BLaER1 treated with 17β-estradiol and CSF1 and Interleukin-3, amounts not matched to agents 10 nM and 100 nM (cell line): Measurements from ENCODE around the gene ZNF425.

Experiments used
- H3K27ac ChIP-seq, 11 experiments: shearing (Covaris generic); formaldehyde crosslinking; 2 replicates each; pipeline ENCODE4 v1.8.1; 2022
- H3K27me3 ChIP-seq, 11 experiments: shearing (Covaris generic); formaldehyde crosslinking; 2 replicates each; pipeline ENCODE4 v1.8.1; 2022
- H3K36me3 ChIP-seq, 11 experiments: shearing (Covaris generic); formaldehyde crosslinking; 2 replicates each; pipeline ENCODE4 v1.8.1; 2022
- H3K4me1 ChIP-seq, 10 experiments: shearing (Covaris generic); formaldehyde crosslinking; 2 replicates each; pipeline ENCODE4 v1.8.1; 2022
- H3K4me2 ChIP-seq, 11 experiments: shearing (Covaris generic); formaldehyde crosslinking; 2 replicates each; pipeline ENCODE4 v1.8.1; 2022
- H3K4me3 ChIP-seq, 10 experiments: shearing (Covaris generic); formaldehyde crosslinking; 2 replicates each; pipeline ENCODE4 v1.8.1; 2022
- H3K9ac ChIP-seq, 11 experiments: shearing (Covaris generic); formaldehyde crosslinking; 2 replicates each; pipeline ENCODE4 v1.8.1; 2022
- H3K9me3 ChIP-seq, 11 experiments: shearing (Covaris generic); formaldehyde crosslinking; replicated peaks in 1 of 11; 2 replicates each; pipeline ENCODE4 v1.8.1; 2022
- H4K20me1 ChIP-seq, 11 experiments: shearing (Covaris generic); formaldehyde crosslinking; 2 replicates each; pipeline ENCODE4 v1.8.1; 2022
- Cebpa-rat ChIP-seq, 11 experiments: shearing (Covaris generic); IDR thresholded peaks; 2 replicates each; pipeline ENCODE4 v1.8.1; 2022

Gene ZNF425

DNA sequence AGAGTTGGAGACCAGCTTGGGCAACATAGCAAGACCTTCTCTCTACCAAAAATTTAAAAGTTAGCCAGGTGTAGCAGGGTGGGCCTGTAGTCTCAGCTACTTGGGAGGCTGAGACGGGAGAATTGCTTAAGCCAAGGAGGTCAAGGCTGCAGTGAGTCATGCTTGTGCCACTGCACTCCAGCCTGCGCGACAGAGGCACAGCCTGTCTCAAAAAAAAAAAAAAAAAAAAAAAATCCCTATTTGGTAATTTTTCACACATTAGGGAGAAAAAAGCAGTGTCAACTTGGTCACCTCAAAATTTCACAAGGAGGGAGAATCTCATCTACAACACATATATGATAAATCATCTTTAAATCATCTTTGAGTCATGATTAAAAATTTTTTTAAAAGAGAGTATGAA is 14.7 kb upstream of the ZNF425 start:
- no peak overlapping the region for H3K9ac ChIP-seq
- H3K27me3 ChIP-seq = no peaks in the 10 kb centered on the region
- H3K9me3 ChIP-seq = no peaks in the 10 kb centered on the region
- peaks cover 18 to 28% (median 19%) of the 10 kb centered on the region in 10 experiments for H3K4me1 ChIP-seq
- H3K36me3 ChIP-seq = peaks cover 8 to 36% (median 24%) of the 10 kb centered on the region in 11 experiments; a peak in 20 of 22 replicates
- H3K4me2 ChIP-seq = no peak overlapping the region
- H3K4me3 ChIP-seq = no peak overlapping the region
- no peak overlapping the region for H3K27ac ChIP-seq
- no peaks in the 10 kb centered on the region for H4K20me1 ChIP-seq
- no peak for TF ChIP-seq Cebpa-rat (IDR thresholded peaks at IDR 0.05)

DNA sequence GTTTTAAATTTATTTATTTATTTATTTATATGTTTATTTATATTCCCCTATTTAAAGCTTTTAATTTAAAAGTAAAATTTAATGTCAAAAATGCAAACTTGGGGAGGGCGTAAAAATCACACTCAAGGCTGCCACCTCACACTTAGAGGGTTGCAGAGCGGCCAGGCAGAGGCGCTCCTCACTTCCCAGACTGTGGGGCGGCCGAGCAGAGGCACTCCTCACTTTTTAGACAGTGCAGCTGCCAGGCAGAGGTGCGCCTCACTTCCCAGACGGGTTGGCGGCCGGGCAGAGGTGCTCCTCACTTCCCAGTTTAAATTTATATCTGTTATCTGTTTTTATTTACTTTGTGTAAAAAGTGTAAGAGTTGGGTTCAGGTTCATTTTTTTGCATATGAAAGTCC is 10.0 kb upstream of the ZNF425 start:
- Histone ChIP-seq H3K4me2 (no peak overlapping the region), H3K27ac (no peak overlapping the region), H3K4me1 (peaks cover 0 to 8% (median 0%) of the 10 kb centered on the region in 10 experiments; a peak in 5 of 20 replicates), H3K9me3 (peaks cover 13 to 22% (median 17%) of the 10 kb centered on the region in 11 experiments), H3K36me3 (peaks cover 46 to 75% (median 61%) of the 10 kb centered on the region in 11 experiments), H3K27me3 (no peaks in the 10 kb centered on the region), H4K20me1 (no peaks in the 10 kb centered on the region), H3K9ac (no peak overlapping the region), H3K4me3 (no peak overlapping the region)
- no peak for TF ChIP-seq Cebpa-rat (IDR thresholded peaks at IDR 0.05)

DNA sequence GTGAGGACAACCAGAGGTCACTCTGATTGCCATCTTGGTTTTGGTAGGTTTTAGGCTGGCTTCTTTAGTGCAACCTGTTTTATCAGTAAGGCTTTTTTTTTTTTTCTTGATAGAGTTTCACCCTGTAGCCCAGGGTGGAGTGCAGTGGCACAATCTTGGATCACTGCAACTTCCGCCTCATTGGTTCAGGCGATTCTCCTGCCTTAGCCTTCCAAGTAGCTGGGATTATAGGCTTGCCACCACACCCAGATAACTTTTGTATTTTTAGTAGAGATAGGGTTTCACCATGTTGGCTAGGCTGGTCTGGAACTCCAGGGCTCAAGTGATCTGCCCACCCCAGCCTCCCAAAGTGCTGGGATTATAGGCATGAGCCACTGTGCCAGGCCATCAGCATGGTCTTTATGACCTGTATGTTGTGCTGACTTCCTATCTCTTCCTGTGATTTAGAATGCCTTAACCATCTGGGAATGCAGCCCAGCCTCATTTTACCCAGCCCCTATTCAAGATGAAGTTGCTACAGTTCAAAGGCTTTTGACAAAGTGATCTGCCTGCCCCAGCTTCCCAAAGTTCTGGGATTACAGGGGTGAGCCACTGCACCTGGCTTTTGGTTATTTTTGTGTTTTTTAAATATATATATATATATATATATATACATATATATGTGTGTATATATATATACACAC is 7.0 kb upstream of the ZNF425 start:
- no peaks in the 10 kb centered on the region for H3K27me3 ChIP-seq
- no peaks in the 10 kb centered on the region for H4K20me1 ChIP-seq
- H3K27ac ChIP-seq = no peak overlapping the region
- H3K4me2 ChIP-seq = no peak overlapping the region
- no peak overlapping the region for H3K9ac ChIP-seq
- peaks cover 67 to 87% (median 79%) of the 10 kb centered on the region in 11 experiments for H3K36me3 ChIP-seq
- peaks cover 3 to 4% (median 3%) of the 10 kb centered on the region in 10 experiments for H3K4me1 ChIP-seq
- no peak overlapping the region for H3K4me3 ChIP-seq
- H3K9me3 ChIP-seq = peaks cover 31 to 44% (median 39%) of the 10 kb centered on the region in 11 experiments
- no peak for TF ChIP-seq Cebpa-rat (IDR thresholded peaks at IDR 0.05)

DNA sequence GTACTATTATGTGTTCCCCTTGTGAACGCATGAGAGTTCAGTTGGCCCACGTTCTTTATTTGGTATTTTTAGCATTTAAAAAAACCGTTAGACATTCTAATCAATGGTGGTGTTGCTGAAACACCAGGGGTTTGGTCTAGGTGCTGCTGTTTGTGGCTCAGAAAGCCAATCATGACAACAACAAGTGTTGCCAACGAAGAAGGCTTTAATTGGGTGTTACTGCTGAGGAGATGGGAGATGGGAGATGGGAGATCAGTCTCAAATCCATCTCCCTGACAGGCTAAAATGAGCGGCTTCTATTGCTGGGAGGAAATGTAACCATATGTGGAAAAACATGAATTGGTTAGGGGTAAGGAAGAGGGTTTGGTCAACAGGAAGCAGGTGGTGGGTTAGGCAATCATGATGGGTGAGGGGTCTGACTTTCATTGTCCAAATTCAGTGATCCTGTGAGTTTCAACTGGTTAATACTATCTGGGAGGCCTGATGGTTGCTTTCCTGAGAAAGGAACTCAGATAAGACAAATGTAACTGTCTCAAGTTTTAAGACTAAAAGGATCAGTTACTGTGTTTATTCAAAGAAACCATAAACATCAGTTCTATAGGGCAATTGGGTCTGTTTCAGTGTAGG is 4.6 kb upstream of the ZNF425 start:
- H3K4me1 ChIP-seq = peaks cover 9 to 10% (median 9%) of the 10 kb centered on the region in 10 experiments
- H3K4me2 ChIP-seq = no peak overlapping the region
- peak overlapping the region in 6 of 10 experiments; percentile 15 to 48 (median 26); a peak in 10 of 20 replicates for H3K4me3 ChIP-seq
- H3K9ac ChIP-seq = no peak overlapping the region
- peaks cover 48 to 64% (median 62%) of the 10 kb centered on the region in 11 experiments for H3K36me3 ChIP-seq
- no peak for TF ChIP-seq Cebpa-rat (IDR thresholded peaks at IDR 0.05)
- no peaks in the 10 kb centered on the region for H3K27me3 ChIP-seq
- H3K9me3 ChIP-seq = peaks cover 31 to 44% (median 39%) of the 10 kb centered on the region in 11 experiments
- H4K20me1 ChIP-seq = no peaks in the 10 kb centered on the region
- peak overlapping the region in 2 of 11 experiments; percentile 31 to 42; a peak in 3 of 22 replicates for H3K27ac ChIP-seq

DNA sequence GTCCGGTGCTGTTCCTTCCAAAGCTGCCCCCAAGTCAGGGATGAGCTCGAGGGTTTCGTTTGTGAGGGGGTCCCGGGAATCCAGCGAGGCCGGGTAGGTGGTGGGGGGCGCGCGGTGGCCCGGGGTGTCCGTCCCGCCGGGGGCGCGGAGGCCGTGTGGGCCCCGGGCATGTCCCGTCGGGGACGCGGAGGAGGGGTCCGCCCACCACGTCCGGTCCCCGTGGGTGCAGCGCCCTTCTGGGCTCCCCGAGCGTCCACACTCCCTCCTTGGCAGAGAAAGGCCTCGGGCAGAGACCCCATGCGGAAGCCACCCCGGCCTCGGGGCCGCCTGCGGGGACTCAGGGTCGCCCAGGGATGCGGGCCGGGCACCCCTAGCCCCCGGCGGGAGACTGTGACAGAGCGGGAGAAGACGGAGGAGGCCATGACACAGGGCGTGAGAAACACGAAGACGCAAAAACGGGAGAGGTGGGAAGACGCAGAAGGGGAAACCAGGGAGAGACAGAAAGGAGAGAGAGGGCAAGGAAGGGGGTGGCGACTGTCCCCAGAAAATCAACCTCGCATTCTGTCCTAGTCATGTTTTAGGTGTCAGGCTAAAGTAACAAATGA is 640 bp upstream of the ZNF425 start:
- H3K4me2 ChIP-seq = peak overlapping the region; percentile 73 to 97 (median 88)
- H4K20me1 ChIP-seq = 0 out of 22 replicates have a peak, but pooled peaks cover 0 to 3% (median 0%) of the 10 kb centered on the region in 11 experiments
- peaks cover 17 to 22% (median 19%) of the 10 kb centered on the region in 10 experiments for H3K4me1 ChIP-seq
- no peaks in the 10 kb centered on the region for H3K27me3 ChIP-seq
- H3K36me3 ChIP-seq = peaks cover 26 to 30% (median 29%) of the 10 kb centered on the region in 11 experiments
- H3K27ac ChIP-seq = peak overlapping the region; percentile 86 to 97 (median 95)
- peak overlapping the region; percentile 92 to 98 (median 96) for H3K9ac ChIP-seq
- H3K9me3 ChIP-seq = peaks cover 25 to 29% (median 27%) of the 10 kb centered on the region in 11 experiments
- H3K4me3 ChIP-seq = peak overlapping the region; percentile 76 to 99 (median 91)
- no peak for TF ChIP-seq Cebpa-rat (IDR thresholded peaks at IDR 0.05)

DNA sequence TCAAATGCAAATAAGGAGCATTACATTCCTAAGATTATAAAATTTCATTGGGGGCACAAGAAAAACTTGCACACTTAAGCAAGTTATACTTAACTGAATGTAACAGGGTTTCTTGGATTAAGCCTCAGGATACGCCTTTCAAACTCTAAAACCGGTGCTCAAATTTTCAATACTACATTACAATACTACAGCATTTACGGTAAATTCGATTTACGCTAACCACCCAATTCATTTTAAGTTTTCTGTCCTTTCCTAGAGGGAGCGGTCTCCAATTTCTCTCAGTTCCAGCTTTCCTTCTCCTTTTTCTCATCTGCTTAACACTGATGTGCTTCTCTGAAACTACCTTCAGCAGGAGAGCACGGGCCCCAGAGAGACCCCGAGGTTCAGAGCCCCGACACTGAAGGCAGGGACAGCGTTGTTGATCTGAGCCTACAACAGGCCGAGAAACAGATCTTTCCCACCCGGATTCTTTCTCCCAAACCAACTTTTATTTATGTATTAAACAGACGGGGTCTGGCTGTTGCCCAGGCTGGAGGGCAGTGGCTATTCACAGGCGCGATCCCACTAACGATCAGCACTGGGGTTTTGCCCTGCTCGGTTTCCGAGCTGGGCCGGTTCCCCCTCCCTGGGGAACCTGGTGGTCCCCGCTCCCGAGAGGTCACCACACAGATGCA is 798 bp downstream of the ZNF425 start:
- H3K9ac ChIP-seq = peak overlapping the region; percentile 92 to 98 (median 96)
- H3K4me2 ChIP-seq = peak overlapping the region; percentile 80 to 97 (median 91)
- H3K36me3 ChIP-seq = peaks cover 12 to 16% (median 14%) of the 10 kb centered on the region in 11 experiments
- peaks cover 17 to 22% (median 19%) of the 10 kb centered on the region in 10 experiments for H3K4me1 ChIP-seq
- peaks cover 10 to 14% (median 13%) of the 10 kb centered on the region in 11 experiments for H3K9me3 ChIP-seq
- peak overlapping the region; percentile 86 to 97 (median 95) for H3K27ac ChIP-seq
- TF ChIP-seq Cebpa-rat (IDR thresholded peaks at IDR 0.05) = no peak
- H3K4me3 ChIP-seq = peak overlapping the region; percentile 76 to 99 (median 91)
- H3K27me3 ChIP-seq = no peaks in the 10 kb centered on the region
- H4K20me1 ChIP-seq = 0 out of 22 replicates have a peak, but pooled peaks cover 0 to 3% (median 0%) of the 10 kb centered on the region in 11 experiments

DNA sequence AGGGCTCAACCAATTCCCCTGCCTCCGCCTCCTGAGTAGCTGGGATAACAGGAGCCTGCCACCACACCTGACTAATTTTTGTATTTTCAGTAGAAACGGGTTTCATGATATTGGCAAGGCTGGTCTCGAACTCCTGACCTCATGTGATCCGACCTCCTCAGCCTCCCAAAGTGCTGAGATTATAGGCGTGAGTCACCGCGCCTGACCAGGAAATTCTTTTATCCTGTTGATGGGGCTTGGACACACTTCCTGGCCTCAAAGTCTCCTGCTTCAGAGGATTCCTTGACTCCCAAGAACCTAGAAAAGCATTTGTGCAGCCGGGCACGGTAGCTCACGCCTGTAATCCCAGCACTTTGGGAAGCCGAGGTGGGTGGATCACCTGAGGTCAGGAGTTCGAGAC is 16.2 kb downstream of the ZNF425 start:
- TF ChIP-seq Cebpa-rat (IDR thresholded peaks at IDR 0.05) = no peak

DNA sequence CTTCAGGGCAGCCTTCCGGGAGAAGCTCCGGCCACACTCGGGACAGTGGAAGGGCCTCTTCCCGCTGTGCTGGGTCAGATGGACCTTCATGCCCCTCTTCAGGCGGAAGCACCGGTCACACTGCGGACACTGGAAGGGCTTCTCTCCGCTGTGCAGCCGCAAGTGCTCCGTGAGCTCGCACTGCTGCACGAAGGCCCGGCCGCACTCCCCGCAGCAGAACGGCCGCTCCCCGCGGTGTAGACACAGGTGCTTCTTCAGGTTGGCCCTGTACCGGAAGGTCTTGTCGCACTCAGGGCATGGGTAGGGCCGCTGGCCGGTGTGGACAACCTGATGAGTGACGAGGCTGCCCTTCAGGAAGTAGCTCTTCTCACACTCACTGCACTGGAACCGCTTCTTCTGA is 21.4 kb downstream of the ZNF425 start:
- Histone ChIP-seq H3K27me3 (peaks cover 0 to 31% (median 0%) of the 10 kb centered on the region in 11 experiments; a peak in 9 of 22 replicates), H4K20me1 (peaks cover 0 to 14% (median 0%) of the 10 kb centered on the region in 11 experiments; a peak in 3 of 22 replicates), H3K4me3 (peak overlapping the region; percentile 45 to 70 (median 59)), H3K9me3 (no peaks in the 10 kb centered on the region), H3K9ac (peak overlapping the region; percentile 12 to 73 (median 61); a peak in 21 of 22 replicates), H3K4me1 (peaks cover 18 to 58% (median 32%) of the 10 kb centered on the region in 10 experiments), H3K4me2 (peak overlapping the region; percentile 78 to 100 (median 97)), H3K36me3 (peaks cover 0 to 13% (median 0%) of the 10 kb centered on the region in 11 experiments; a peak in 3 of 22 replicates), H3K27ac (peak overlapping the region in 6 of 11 experiments; percentile 3 to 64 (median 44); a peak in 10 of 22 replicates)
- TF ChIP-seq Cebpa-rat (IDR thresholded peaks at IDR 0.05) = no peak

More for the DNA sequence above, 16.2 kb downstream of the ZNF425 start:
- no peaks in the 10 kb centered on the region for H4K20me1 ChIP-seq
- H3K4me1 ChIP-seq = peaks cover 6 to 32% (median 11%) of the 10 kb centered on the region in 10 experiments; a peak in 19 of 20 replicates
- H3K27ac ChIP-seq = no peak overlapping the region
- no peaks in the 10 kb centered on the region for H3K9me3 ChIP-seq
- H3K9ac ChIP-seq = no peak overlapping the region
- peaks cover 0 to 22% (median 5%) of the 10 kb centered on the region in 11 experiments; a peak in 5 of 22 replicates for H3K36me3 ChIP-seq
- no peak overlapping the region for H3K4me2 ChIP-seq
- H3K4me3 ChIP-seq = no peak overlapping the region
- H3K27me3 ChIP-seq = peaks cover 0 to 8% (median 0%) of the 10 kb centered on the region in 11 experiments; a peak in 5 of 22 replicates
